GM19238 (cell line): ENCODE data around the gene PANK4.
A peak's percentile ranks its signal among the peaks of the same experiment; 100 is the strongest.

Experiments
- DNase-seq: peaks from one replicate; pipeline ENCODE4 v3.0.0; 2011; ENCODE audit warnings: low spot score; ENCODE audit not compliant: insufficient read length

Gene PANK4

DNA sequence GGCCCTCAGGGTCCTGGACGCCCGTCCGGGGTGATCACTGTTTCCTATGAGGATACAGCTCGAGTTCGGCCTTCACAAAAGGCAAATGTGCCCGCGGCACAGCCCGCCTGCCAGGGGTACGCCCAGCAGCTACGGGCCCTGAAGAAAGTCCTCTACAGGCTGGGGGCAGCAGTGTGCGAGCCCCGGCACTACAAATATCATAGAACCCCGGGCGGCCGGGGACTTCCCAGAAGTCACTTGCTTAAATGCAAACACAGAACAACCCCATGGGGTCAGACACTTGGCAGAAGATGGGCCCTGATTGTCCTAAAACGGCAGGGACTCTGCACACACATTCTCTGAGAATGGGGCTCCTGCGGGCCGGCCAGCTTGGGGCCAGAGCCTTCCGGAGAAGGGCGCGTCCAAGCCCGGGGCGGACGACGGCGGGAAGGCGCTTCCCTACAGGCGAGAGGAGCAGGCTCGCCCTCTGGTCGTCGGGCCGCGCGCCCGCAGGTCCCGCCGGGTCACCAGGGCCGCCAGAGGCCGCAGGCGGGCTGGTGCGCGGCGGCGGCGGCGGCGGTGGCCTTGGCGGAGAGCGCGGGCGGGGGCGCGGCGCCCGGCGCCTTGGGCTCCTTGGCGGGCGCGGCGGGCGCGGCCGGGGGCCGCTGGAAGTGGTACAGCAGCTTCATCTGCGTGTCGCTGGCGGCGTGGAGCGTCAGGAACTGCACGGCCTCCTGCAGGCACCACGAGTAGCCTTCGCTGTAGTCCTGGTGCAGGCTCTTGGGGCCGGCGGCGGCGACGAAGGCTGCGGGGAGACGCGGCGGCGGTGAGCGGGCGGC, 2.8 kb upstream of the PANK4 start:
- DNase-seq: peak; percentile 35

GRCh38 chr1:2528611-2528965, 2.2 kb upstream of the PANK4 start:
- DNase-seq: no peak

- DNase-seq: no peak
These were observed 1.6 kb upstream of the PANK4 start for GRCh38 chr1:2528016-2528415.

- no peak for DNase-seq
These were observed 1.1 kb upstream of the PANK4 start for GRCh38 chr1:2527556-2527860.

DNA sequence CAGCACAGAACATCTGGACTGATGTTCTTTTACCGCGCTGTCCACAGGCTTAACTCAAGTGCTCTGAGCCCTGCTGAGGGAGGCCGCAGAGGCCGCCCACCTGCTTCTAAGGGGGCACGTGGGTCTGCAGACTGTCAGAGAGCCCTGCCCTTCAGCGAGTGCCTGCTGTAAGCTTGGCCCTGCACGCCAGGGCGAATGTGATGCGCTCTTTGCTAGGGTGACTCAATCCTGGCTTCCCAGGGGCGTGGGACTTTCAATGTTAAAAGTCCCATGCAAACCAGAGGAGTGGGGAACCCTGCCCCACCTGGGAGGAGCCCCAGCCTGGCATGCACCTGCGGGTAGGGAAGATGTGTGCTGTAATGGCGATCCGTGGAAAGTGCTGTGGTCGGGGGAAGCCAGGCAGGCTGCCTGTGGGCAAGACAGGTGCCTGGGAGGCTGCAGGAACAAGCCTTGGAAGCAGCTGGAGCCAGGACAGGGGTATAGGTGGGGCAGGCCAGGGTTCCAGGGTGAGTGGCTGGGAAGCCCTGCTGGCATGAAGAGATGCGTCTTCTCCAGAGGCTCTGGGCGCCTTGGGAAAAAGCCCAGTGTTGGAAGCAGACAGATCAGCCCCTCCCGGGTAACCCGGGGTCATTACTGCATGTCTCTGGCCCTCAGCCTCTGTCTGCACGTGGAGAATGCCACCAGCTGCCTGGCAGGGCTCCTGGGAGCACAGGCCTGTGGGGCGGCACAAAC, 594 bp upstream of the PANK4 start:
- peak; percentile 70 for DNase-seq

GRCh38 chr1:2525572-2525919, 850 bp downstream of the PANK4 start:
- no peak for DNase-seq

GRCh38 chr1:2523891-2524609, 2.3 kb downstream of the PANK4 start:
- no peak for DNase-seq

- DNase-seq: no peak
These were observed 3.1 kb downstream of the PANK4 start for GRCh38 chr1:2523191-2523890.

DNA sequence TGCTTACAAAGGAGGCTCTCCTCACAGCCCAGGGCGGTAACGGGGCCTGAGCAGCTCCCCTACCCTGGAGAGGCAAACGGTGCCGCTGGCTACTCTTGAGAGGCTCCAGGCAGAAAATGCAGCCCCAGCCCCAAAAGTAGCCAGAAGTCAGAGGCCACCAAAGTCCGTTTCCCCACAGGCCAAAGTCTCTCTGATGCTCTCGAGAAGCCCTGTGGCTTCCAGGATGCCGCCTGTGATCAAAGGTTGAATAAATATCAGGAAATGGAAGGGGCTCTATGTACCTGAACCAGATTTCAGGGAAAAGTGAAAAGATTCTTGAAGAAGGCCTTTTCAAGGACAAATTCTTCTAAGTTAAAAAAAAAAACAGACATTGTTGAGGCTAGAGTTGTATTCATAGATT, 4.2 kb downstream of the PANK4 start:
- no peak for DNase-seq

DNA sequence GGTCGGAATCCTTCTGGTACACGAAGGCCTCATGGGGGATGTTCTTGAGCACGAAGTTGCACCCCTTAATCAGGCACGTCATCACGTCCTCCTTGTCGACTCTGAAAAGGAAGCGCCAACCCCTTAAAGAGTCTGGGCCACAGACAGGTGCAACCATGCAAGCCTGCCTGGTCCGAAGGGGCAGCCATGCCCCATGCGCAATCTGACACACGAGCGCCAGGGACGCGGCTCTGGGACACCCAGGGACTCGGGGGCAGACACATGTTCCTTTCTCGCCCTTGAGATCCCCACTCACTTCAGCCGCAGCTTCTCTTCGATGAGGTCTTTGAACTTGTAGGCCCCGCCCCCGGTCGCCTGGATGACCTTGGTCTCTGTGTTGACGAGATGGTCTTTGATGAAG, 5.6 kb downstream of the PANK4 start:
- DNase-seq: no peak

DNA sequence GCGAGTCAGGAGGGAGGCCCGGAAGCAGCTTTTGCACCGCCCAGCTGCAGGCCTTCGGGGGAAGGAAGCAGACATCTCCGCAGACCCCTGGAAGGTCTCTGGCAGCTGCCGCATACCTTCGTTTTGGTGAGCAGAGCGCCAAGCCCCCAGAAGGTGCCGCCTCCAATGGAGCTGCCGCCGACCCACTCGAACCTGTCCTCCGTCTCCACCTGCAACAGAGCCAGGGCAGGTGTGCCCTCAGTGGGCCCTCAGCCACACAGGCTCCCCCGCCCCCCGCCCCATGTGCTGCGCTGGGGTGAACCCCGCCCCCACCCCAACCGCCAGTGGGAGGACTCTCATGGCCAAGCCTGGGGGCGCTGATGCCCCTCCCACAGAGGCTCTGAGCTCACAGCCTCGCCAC, 6.2 kb downstream of the PANK4 start:
- no peak for DNase-seq

- DNase-seq: no peak
These were observed 6.7 kb downstream of the PANK4 start for GRCh38 chr1:2519729-2520128.

GRCh38 chr1:2519029-2519685, 7.2 kb downstream of the PANK4 start:
- DNase-seq: no peak

- DNase-seq: no peak
These were observed 7.9 kb downstream of the PANK4 start for GRCh38 chr1:2518528-2518927.

DNA sequence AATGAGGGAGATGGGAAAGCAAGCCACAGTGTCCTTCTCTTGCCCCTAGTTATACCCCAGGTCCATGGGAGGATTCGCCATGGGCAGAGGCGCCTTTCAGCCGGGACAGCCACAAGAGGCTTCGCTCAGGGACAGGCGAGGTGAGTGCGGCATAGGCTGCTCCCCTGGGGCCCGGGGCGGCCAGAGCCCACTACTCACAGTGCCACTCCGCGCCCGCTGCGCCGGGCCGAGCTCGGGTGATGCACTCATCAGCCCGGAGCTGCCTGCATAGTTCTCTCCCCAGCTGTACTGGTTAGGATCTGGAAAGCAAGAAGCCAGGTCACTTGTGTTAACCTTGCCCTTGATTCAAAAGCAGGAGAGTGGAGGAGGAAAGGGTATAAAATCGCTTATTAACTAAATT, 8.4 kb downstream of the PANK4 start:
- DNase-seq: no peak

GRCh38 chr1:2516946-2517345, 9.4 kb downstream of the PANK4 start:
- no peak for DNase-seq

DNA sequence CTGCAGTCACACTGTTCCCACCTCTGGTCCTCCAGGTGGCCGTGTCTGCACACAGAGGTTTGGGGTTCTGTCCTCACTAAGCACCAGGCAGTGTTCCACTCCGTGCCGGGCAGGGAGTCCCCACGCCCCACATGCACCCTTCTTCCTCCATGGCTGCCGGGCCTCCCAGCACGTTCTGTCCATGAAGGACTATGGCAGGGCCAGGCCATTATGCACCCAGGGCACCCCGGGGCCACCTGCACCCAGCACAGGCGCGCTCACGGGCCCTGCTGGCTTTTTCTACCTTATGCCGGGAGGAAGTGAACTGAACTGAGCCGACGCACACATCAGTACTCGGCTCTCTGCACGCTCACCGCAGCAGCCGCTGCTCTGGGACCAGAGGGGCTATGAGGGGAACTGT, 10.3 kb downstream of the PANK4 start:
- no peak for DNase-seq

DNA sequence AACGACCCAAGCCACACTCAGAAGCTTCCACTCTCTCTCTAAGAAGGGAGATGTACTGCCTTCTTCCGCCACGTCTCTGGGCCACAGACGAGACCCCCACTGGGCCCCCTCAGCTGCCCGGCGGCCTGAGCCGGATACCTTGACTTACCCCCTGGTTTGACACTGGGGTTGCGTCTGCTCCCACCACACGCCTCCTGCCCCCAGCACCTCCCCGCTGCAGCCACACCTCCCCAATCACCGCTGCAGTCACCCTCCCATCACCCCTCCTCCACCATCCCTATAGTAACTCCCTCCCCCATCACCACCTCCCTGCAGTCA, 10.7 kb downstream of the PANK4 start:
- no peak for DNase-seq

DNA sequence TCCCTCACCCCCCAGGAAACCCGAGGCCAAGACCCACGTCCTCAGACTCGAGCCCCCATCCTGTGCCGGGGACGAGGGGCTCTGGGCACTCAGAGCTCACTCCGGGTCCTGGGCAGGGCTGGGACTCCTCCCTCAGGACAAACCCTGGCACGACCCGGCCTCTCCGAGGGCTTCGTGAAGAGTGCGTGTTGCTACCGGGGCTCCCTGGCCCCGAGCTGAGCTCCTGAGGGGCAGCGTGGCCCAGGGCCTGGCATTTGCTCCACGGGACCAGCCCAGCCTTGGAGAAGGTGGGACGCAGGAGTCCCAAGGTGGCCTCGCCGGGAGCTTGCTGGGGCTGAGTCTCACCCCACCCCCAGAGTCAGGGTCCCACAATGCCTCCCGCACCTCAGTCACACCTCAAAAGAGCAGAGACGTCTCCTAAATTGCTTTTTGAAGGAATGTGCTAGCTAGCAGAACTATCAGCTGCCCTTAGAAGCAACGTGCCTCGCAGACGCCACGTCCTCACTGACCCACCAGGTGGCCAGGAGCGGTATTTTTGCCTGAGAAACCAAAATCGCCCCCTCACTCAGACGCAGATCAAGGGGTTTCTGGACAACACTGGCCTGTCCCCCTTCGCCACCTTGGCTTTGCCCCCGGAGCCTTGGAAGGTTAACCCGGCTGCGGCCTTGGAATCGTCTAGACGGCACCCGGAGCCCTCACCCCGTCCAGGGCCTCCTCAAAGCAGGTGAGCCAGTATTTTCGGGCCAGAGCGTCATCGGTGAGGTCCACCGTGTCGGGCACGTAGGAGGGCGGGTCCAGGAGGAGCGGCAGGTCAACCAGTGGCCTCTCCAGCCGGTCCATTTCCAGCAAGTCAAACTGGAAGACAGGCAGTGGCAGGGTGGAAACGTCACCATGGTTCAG, 11.3 kb downstream of the PANK4 start:
- DNase-seq: no peak

DNA sequence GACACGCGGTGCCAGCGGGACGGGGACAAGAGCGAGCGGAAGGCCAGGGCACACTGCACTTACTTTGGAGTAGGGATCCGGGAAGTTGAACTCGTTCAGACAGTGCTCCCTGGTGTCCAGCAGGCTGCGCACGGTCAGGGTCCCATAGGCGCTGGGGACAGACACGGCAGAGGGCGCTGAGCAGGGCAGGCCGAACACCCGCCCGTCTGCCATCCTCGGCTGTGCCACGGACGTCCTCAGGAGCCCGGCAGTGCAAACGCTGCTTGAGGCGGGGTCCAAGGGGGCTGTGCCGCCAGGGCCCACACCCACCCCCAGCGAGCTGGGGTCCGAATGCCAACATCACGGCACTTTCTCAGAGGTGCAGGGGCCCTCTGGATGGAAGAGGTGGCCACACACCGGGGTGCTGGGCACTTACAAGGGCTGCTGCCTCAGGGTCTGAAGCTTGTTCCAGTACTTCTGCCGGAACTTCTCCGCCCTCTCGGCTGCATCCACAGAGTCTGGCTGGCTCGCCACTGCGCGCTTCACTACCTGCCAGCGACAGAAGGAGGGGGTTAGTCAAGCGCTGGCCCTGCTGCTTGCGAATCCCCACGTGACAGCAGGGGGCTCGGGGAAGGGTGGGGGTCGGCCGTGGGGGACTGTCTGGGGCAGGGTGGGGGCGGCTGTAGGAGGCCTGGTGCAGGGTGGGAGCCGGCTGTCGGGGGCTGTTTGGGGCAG, 12.3 kb downstream of the PANK4 start:
- DNase-seq: no peak
